SW 1271 (cell line): Measurements from ENCODE around the gene KCNQ1.
A peak's percentile ranks its signal among the peaks of the same experiment; 100 is the strongest.

ENCODE experiments used
- DNase-seq, 2 experiments: peaks; one replicate each; lab custom pipeline; 2025; lab: John Stamatoyannopoulos, UW

KCNQ1 gene

DNA sequence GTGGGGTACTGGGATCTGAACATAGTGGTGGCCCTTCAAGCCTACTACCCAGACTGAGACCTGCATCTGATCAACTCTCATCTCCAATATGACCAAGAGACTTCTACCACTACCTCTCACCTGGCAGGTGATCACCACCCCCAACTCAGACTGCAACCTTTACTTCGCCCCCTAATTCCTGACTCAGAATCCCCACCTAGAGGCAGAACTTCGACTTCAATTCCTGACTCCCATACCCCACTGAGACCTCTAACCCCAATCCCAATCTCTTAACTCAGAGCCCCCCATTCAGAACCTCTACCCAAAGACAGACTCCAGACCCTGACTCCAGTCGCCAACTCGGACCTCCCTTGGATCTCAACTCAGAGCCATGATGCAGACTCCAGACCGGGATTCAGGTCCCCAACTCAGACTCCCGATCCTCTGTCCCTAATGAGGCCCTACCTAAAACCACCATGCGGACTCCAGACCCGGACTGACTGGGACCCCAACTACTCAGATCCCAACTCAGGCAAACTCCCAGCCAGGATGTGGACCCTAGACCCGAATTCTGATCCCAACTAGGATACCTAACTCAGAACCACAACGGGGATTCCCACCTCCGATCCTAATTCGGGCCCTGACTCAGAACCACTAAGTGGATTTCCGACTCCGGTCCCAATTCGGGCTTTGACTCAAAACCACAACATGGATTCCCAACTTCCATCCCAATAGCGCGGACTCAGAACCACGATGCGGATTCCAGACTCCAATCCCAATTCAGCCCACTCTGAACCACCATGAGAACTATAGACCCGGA is 253.8 kb downstream of the KCNQ1 start:
- no peak for DNase-seq

DNA sequence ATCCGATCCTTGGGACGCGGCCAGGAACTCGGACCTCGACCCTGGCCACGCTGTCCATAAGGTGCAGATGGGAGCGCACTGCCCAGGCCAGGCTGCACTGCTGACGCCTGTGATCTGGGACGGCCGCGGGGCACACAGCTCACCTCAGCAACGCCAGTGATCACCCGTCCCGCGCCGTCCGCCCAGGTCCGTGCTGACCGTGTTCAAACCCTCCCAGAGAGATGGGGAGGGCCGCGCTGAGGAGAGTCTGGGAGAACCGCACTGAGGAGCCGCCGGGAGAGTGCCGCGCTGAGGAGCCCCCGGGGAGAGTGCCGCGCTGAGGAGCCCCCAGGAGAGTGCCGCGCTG is 254.3 kb downstream of the KCNQ1 start:
- no peak for DNase-seq

DNA sequence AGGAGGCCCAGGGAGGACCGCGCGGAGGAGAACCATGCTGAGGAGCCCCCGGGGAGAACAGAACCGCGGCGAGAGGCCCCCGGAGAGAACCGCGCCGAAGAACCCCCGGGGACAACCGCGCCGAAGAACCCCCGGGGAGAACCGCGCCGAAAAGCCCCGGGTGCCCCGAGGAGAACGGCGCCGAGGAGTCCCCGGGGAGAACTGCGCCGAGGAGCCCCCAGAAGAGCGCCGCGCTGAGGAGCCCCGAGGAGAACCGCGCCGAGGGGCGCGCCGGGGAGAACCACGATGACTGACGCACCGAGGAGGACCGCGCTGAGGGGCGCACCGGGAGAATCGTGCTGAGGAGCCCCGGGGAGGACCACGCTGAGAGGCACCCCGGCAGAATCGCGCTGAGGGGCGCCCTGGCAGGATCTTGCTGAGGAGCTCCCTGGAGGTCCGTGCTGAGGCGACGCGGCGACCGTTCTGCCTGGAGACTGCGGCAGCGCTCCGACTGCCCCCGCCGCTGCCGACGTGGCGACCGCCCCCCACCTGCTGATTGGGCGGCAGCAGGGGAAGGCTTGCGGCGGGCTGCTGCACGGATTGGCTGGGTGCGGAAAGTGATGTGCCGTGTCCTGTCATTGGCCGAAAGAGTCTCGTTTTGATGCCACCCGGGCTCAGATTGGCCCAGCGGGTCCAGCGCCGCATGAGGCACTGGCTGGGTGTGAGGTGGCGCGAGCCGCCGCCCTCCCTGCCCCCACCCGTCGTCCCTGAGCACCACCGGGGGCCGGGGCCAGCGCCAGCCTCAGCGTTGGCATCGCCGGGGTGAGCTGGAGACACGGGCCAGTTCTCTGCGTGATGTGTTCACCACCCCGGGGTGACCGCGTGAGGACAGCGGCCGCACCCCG is 255.0 kb downstream of the KCNQ1 start, which contains the start of gene KCNQ1OT1:
Gene KCNQ1OT1 (minus strand): TSS at position 464 of the 884 bp plus-strand sequence.
- DNase-seq: peak; percentile 54 to 92

DNA sequence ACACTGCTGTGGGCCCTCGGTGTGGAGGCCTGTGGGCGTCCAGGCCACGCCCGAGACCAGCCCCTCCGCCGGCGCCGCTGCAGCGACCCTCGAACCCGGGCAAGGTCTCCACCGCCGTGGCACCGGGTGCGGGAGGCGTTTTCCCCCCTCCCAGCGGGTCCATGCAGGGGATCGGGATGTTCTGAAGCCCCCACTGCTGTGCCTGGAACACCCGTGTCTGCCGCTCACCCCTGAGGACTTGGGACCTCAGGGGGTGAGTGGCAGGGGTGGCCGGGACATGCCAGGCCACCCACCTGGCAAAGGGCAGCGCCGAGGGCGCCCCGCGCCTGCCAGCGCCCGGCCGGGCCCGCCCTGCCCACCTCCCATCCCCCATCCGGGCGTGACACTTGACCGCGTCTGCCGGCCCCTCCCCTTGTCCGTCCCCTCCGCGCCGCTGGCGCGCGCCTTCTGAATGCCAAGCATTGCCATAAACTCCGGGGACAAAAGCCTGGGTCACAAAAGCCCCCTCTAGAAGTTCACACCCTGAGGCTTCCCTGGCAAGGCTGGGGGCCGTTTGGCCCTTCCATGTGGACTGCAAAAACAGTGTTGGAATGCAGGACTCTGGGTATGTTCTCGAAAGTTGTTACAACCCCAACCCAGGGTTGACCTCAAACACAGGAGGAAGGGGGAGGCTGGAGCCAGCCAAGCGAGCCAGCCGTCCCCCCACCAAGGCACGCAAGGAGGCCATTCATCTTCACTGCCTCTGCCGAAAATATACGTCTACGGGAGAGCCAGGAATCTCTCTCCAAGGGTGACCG is 255.8 kb downstream of the KCNQ1 start:
- DNase-seq: peak in 1 of 2 experiments; percentile 36

DNA sequence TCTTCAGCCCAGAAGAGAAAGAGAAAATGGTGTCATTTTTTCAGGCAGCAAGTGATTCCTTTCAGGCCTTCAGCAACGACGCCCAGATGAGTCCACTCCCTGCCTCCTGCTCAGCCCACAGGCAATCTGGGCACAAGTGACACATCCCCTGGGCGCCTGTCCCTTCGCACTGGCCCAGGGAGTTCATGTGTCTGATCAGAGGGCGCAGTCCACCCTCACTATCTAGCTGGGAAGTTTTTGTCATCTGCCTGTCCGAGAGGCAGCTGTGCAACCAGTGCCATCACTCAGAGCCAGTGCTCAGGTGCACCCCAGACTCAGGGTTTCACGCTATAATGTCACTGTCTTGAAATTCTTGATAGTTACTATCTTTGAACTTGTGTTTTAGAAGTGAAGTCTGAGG is 256.4 kb downstream of the KCNQ1 start:
- no peak for DNase-seq

DNA sequence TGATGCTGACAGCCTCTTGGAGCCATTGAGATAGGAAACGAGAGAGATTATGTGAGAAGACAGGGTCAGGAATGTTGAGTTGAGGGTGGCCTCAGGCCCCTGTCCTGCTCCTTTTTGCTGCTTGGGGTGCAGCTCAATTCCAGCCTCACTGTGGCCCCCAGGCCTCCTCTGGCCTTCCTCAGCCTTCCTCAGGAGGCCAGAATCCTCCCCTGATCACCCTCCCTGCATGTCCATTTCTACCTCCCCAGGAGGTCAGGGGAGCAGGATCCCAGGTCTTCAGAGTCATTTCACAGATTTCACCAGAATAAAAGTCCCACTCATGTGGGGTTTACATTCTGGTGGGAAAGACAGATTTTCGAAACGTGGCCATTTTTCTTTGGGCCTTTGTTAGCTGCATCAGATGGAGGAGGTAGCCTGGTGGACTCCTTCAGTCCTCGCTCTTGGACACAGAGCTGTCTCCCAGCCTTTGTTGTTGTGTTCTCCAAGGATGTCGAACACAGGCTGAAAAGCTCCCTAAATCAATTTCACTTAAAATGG is 257.2 kb downstream of the KCNQ1 start:
- DNase-seq: no peak

DNA sequence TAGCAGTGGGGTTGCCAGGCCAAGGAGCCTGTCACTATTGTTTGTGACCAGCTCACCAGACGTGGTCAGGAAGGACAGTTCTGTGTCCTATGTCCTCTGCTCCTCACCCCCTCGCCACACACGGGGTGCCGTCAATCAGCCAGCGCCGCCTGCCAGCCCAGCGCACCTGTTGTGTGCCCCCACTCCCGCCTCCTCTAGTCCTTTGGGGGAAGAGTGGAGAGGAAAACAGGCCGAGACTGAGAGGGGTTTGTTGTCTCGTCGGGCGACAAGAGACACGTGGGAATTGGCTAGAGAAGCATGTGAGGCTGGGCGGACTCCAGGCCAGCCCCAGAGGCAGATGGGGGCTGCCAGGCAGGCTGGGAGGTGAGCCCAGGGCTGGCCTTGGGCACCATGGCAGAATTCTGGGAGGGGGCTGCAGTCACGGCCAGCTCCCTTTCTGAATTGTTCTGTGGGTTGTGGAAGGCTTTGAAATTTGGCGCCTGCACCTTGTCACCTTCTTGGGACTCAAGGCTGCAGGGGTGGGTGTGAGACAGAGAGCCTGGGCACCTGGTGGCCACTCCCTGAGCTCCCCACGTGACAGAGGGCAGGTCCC is 258.1 kb downstream of the KCNQ1 start:
- no peak for DNase-seq

DNA sequence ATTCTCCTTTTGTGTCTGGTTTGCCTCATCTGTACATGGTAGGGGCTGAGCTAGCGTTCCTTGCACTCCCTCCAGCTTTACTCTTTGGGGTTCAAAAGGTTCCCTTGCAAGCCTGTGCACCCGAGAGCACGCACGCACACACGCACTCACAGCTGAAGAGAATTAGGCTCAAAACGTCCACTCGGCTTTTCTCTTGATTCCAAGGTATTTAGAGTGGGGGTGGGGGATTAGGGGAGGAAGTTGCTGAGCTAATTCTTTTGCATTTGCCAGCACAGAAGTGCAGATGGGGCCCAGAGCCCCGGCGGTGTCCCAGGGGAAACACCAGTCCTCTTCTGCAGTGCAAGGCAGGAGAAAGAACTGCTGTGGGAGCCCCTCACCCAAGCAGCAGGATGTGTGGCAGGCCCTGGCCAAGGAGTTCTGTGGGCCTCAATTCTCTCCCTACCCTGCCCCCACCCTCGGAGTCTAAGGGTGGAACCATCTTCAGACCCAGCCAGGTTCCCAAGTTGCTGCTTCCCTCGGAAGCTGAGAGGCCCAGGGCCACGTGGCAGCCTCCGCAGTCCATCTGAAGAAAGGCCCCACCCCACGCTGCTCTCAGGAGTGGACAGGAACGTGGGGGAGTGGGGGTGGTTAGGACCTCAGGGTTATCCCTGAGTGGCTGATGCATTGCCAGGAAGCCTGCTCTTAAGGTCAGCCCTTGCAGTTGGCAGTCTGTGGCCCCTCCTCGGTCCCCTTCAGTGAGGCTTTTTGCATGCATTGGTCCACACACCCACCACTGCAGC is 258.7 kb downstream of the KCNQ1 start:
- no peak for DNase-seq

DNA sequence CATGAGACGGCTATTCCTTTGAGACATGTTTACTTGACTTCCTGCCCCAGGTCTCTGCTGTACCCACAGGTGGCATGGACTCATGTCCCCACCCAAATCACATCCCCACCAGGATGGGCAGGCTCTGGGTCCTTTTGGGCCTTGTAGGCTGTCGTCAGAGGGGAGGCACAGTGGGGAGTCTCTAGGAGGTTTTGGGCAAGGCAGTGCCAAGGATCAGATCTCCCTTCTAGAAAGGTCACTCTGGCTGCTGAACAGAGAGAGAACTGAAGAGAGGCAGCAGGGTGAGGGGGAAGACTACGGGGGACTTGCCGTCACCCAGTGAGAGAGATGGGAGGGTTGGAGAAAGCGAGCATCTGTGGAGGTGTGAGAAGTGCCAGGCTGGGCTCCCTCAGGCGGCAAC is 259.5 kb downstream of the KCNQ1 start:
- no peak for DNase-seq

DNA sequence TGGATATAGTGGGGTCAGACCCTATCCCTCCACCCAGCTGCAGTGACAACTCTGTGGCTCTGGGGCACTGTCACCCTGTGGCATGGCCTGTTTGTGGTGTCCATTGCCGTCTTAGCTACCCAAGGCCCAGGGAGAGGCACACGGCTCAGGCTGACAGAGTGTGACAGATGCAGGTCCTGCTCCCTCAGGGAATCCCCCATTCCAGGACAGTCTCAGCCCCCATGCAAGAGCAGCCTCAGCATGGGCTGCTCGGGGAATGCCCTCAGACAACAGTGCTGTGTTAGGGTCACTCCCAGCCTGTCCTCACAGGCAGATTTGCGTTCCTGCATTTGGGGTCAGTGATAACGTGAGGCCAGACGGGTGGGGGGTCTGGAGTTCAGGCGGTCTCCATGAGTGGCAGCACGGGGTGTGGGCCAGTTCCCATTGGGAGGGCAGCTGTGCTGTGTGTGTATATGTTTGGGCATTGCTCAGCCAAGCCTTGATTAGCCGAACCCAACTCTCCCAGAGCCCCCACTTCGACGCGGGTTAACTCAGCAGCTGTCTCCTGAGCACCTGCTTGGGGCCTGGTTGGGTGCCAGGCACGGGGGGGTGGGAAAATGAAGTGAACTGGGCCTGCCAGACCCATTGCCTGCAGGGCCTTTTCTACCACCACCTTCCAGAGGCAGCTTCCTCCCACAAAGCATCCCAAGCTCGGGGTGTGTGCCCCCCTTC is 260.2 kb downstream of the KCNQ1 start:
- no peak for DNase-seq

DNA sequence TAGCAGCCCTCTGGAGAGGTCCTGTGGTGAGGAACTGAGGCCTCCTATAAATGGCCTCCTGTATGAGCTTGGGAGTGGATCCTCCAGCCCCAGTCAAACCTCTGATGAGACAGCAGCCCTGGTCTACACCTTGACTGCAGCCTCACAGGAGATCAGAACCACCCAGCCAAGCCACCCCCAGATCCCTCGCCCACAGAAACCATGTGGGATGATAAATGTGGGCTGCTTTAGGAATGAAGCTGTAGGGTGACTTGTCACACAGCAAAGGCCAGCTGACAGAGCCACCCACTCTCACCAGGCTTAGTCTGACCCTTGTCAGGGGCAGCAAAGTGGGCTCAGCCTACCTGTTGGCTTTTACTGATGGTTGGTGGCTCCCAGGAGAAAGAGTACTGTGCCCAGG is 261.5 kb downstream of the KCNQ1 start:
- DNase-seq: no peak

DNA sequence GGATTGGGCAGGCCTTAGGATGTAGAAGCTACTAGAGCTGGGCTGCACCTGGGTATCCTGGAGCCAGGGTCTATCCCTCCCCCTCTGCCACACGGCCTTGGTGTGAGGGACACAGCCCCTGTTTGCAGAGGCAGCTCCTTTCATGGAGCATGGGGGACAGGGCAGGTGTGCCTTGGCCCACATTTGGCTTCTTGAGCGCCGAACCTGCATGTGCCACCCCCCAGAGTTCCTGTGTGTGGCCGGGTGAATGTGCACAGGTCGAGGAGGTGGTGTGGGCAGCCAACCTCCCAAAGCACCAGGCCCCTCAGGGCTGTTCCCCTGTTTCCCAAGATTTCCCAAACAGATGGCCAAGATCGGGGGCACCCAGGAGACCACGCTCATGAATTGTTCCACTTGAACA is 262.9 kb downstream of the KCNQ1 start:
- no peak for DNase-seq

DNA sequence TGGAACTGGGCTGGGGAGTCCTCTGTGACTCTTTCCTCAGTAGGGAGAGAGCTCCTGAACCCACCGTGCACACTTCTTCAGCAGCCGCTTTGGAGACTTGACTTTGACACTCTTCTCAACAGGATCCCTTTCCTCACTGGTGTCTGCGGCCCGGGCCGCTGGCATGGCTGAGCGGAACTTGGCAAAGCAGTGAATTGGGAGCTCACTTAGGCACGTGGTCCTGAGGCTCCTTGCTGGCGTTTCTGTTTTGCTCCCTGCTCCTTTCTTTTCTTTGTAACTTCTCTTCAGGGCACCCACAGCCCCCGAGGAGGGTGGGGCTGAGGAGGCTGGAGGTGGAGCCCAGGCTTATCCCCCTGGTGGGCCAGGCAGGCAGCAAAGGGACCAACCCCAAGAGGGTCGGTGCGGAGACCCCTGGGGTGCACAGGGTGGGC is 263.4 kb downstream of the KCNQ1 start:
- no peak for DNase-seq

DNA sequence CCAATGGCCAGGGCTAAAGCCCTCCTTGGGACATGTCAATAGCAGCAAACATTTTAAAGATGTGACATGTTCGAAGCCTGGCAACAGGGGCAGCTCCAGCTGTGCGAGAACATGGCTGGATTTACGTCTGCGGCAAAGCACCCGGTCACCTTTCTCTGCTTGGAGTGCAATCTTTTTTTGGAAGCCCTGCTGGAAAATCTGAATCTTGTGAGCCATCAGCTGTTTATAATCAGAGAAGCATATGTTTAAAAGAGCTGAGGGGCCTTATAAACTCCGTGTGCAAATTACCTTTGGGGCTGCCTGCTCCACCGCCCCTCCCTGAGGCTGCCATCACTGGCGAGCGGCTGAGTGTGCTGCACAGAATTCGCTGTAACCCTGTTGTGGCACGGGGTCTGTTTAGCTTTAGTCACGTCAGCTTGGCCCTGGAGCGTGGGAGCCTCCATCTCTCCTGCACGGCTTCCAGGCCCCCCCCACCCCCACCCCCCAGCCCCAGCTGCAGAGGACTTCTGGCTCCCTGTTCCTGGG is 264.0 kb downstream of the KCNQ1 start:
- no peak for DNase-seq

DNA sequence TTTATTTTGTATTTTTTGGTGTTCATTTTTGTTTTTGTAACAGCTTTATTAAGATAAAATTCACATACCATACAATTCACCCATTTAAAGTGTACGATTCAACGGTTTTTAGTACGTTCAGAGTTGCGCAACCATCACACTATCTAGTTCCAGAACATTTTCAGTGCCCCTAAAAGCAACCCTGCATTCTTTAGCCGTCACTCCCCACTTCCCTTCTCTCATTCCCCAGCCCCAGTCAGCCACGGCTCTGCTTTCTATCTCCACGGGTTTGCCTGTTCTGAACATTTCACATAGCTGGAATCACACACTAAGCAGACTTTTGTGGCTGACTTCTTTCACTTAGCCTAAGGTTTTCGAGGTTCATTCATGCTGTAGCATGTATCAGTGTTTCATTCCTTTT is 264.6 kb downstream of the KCNQ1 start:
- DNase-seq: no peak

DNA sequence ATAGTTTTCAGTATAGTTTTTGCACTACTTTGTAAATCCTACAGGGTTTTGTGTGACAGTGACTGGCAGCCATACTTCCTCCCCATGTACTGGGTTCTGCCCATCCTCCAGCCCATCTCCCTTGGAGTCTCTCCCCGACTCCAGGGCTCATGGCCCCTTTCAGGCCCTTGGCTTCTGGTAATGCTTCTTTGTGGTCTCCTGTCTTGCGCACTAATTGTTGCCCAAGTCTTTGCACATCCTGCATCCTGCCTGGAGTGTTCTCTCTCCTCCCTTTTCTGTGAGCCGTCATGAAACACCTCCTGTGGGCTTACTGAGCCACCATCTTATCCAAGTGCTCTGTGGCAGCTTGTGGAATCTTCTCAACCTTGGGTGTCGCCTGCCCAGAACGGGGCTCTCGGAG is 266.4 kb downstream of the KCNQ1 start:
- no peak for DNase-seq

DNA sequence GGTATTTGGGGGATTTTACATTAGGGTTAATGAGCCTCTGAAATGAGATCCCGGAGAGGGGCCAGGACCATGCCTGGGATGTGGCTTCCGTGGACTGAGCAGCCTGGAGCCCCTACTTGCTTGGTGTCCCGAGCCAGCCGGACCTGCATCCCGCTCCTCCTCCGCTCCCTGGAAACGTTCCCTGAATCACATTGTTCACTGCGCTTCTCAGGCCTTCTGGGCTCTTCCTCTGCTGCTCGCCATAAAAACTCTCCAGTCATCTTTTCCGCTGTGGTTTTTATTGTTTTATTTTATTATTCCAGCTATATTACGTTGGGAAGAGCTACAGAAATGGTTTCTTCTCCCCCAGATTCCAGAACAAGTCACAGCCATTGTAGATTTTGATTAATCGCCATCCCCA is 268.3 kb downstream of the KCNQ1 start:
- DNase-seq: no peak

DNA sequence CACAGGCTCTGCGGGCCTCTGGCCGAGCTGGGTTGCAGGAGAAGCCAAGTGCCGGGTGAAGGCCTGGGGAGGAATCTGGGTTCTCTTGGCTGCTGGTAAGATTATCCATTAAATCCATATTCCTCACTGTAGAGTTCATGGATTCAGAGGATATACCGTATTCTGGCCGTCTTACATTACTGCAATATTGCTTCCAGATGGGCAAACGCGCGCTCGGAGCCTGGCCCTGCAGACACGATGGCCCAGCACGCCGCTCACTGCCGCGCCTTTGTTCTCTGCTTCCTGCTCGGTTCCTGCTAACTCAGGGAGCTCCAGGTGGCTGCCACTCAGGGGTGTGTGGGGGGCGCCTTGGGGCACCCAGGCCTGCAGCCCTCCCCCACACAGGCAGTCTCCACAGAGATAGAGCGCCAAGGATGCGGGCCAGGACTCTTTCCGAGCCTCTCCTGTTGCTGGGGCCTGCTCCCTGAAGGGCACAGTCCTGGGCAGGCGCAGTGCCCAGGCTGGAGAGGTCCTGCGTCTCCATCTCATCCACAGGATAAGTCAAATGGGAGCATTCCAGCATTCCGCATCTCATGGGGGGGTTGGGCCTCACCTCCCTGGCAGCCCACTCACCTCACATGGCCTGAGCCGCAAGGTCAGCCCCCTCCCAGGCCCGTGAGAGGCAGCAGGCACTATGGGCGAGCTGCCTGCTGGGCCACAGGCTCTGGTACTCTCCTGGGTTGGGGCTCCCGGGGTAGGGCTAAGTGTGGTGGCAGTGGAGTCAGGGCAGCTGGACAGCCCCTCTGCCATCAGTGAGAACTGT is 269.1 kb downstream of the KCNQ1 start:
- DNase-seq: no peak

DNA sequence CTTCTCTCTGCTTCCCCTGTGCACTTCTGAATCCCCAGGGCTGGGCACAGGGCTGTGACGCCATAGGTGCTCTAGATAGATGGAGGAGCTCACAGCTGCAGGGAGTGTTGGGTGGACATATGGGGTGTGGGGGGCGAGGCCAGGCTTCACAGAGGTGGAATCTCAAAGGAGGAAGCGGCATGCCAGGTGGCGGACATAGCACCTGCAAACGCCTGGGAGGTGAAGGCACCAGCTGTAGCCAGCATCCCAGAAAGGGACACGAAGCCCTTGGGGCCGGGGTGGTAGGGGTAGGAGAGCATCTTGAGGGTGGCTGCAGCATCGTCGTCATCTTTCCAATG is 269.6 kb downstream of the KCNQ1 start:
- no peak for DNase-seq
